Psoas muscle (tissue), 8 donors: ENCODE data around the gene CCDC28B. TPM values are rescaled to one million over a fixed set of nuclear protein-coding genes. Genes with fewer than 3 reads are reported as not detected.
A peak's percentile ranks its signal among the peaks of the same experiment; 100 is the strongest.

ENCODE experiments used
- ATAC-seq, 4 donors: fragments of 200-7000 bp; cut with Tn5 transposase; one replicate each; pipeline ENCODE4 v1.9.1; 2020; ENCODE audit warnings: moderate library complexity in 3 of 4, mild to moderate bottlenecking in 2 of 4
- DNase-seq, 2 donors: peaks; one replicate each; pipeline ENCODE4 v3.0.0-alpha.2; 2020
- H3K27ac ChIP-seq: fragments of 200-600 bp; one replicate; pipeline ENCODE4 v1.8.0; 2022
- H3K27me3 ChIP-seq, 3 donors: fragments of 200-600 bp in 1 of 3; one replicate each; pipeline versions ENCODE4 v1.6.1 to v1.8.0; 2013 to 2022; ENCODE audit warnings: low read length in 2 of 3, mild to moderate bottlenecking in 2 of 3, moderate library complexity in 1 of 3; ENCODE audit not compliant: insufficient read depth in 3 of 3
- H3K36me3 ChIP-seq, 2 donors: fragments of 200-600 bp in 1 of 2; one replicate each; pipeline versions ENCODE4 v1.6.1 to v1.8.0; 2013 to 2022; ENCODE audit warnings: low read depth in 1 of 2, mild to moderate bottlenecking in 1 of 2, moderate library complexity in 1 of 2; ENCODE audit not compliant: insufficient read depth in 1 of 2
- H3K4me1 ChIP-seq: fragments of 200-600 bp; one replicate; pipeline ENCODE4 v1.8.0; 2022
- H3K4me3 ChIP-seq: fragments of 200-600 bp; one replicate; pipeline ENCODE4 v1.8.0; 2022; ENCODE audit warnings: mild to moderate bottlenecking
- H3K9me3 ChIP-seq: fragments of 200-600 bp; one replicate; pipeline ENCODE4 v1.8.0; 2022
- WGBS, 3 donors: extraction: QIAGEN DNeasy Blood & Tissue Kit; methylation state at CpG; one replicate each; pipeline versions ENCODE4 v1.1.6 to v1.1.7; 2013; 5-methylcytosine and 5-hydroxymethylcytosine counted together
- intact Hi-C, 2 donors: fragments of 100-400 bp; cut with DNase I; formaldehyde crosslinking; loops; one replicate each; pipeline versions ENCODE4 v1.11.0 to v1.14.2; 2022
- polyA plus RNA-seq, 3 donors: library from polyadenylated mRNA; stranded (reverse); fragments of 200-250 nt; gene quantifications; one replicate each; pipeline ENCODE4 v1.2.3, GENCODE V29; 2013
- total RNA-seq, 4 donors: library from RNA; stranded (reverse); fragmentation: NEBNext Ultra II Directional in 2 of 4; extraction: Animal tissue kit (Norgen Biotek cat#: 25700) in 2 of 4; gene quantifications; one replicate each; pipeline versions ENCODE4 v1.2.1 to v1.2.4, GENCODE V29; 2021 to 2023
- TF ChIP-seq, protein P1 (sequence below): fragments of 200-600 bp; IDR thresholded peaks from one replicate; pipeline ENCODE4 v1.8.0; 2022; ENCODE audit warnings: antibody characterized with exemption
- donor health status: healthy with polysubstance abuse.
- donor health status: DM: no; HTN: no; CAD: no; lungs with moderate emphysema.
- donor health status: Bipolar disorder and iron deficiency.
- donor health status: healthy.
- donor health status: DM: yes; HTN: yes; CAD: no.
- donor health status: DM: no; HTN: no; CAD: no.
- donor health status: DM: no; HTN: no; CAD: no.
- donor health status: DM: yes; HTN: yes; CAD: no.

CCDC28B gene
- total and polyA plus RNA-seq, 7 donors, result 22.2 to 69.2 (median 44.9) TPM

DNA sequence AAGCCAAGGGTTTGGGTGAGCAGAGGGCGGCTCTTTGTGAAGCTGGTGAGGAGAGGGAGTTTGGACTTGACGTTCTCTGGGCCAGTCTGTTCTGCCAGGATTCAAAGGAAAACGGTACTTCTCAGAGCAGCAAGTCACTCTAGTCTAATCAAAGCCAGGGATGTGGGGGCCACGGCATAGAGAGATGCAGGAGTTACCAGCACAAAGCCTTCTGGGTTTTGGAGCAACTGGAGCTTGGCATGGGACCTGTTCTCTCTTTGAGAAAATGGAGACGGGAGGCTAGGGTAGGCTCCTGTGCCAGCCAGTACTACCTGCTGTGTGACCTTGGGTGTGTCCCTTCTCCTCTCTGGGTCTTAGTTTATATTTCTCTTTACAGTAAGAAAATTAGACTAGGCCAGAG, 18.8 kb upstream of the CCDC28B start:
- WGBS, 3 donors, result 48 to 66% (median 56%) methylated on average over 5 of the region's 5 CpGs
- Histone ChIP-seq H3K4me3 (peak overlapping the region; percentile 81), H3K4me1 (peaks cover 45% of the 10 kb centered on the region), H3K27me3 (no peaks in the 10 kb centered on the region), H3K9me3 (no peaks in the 10 kb centered on the region), H3K36me3 (peaks cover 3 to 56% of the 10 kb centered on the region in 2 donors), H3K27ac (peak overlapping the region; percentile 98)
- TF ChIP-seq, protein P1, sequence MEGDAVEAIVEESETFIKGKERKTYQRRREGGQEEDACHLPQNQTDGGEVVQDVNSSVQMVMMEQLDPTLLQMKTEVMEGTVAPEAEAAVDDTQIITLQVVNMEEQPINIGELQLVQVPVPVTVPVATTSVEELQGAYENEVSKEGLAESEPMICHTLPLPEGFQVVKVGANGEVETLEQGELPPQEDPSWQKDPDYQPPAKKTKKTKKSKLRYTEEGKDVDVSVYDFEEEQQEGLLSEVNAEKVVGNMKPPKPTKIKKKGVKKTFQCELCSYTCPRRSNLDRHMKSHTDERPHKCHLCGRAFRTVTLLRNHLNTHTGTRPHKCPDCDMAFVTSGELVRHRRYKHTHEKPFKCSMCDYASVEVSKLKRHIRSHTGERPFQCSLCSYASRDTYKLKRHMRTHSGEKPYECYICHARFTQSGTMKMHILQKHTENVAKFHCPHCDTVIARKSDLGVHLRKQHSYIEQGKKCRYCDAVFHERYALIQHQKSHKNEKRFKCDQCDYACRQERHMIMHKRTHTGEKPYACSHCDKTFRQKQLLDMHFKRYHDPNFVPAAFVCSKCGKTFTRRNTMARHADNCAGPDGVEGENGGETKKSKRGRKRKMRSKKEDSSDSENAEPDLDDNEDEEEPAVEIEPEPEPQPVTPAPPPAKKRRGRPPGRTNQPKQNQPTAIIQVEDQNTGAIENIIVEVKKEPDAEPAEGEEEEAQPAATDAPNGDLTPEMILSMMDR, result no peak
- DNase-seq (no peak), ATAC-seq (no peak)
- intact Hi-C loops, result loop anchor here in 1 of 2 donors (2.0 to 5.0 kb wide), 2 partner anchors 17 to 74 kb away; partner anchors contain the start of gene KPNA6

DNA sequence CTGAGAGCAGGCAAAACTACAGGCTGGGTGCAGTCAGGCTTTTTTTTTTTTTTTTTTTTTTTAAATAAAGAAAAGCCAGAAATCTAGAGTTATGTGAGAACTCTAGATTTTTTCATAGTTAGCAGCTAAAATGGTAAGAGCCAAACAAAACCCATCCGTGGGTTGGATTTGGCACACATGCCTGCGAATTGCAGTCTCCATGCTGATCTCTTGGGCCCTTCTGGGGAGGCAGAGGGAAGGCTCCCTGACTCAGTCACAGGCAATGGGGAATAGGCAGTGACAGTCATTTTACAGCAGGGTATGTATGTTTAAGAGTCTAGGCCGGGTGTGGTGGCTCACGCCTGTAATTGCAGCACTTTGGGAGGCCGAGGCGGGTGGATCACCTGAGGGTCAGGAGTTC, 18.3 kb upstream of the CCDC28B start:
- Histone ChIP-seq H3K9me3 (no peaks in the 10 kb centered on the region), H3K36me3 (peaks cover 7 to 61% of the 10 kb centered on the region in 2 donors), H3K27ac (peak overlapping the region; percentile 98), H3K27me3 (no peaks in the 10 kb centered on the region), H3K4me1 (peaks cover 45% of the 10 kb centered on the region), H3K4me3 (peak overlapping the region; percentile 81)
- intact Hi-C loops, result loop anchor here in 1 of 2 donors (5.0 kb wide), 1 partner anchor 75 kb away; the partner anchor contains the start of gene KPNA6
- DNase-seq, result no peak
- TF ChIP-seq, protein P1, result no peak
- WGBS, 3 donors, result 82 to 91% (median 85%) methylated on average over 6 of the region's 6 CpGs
- no peak for ATAC-seq

DNA sequence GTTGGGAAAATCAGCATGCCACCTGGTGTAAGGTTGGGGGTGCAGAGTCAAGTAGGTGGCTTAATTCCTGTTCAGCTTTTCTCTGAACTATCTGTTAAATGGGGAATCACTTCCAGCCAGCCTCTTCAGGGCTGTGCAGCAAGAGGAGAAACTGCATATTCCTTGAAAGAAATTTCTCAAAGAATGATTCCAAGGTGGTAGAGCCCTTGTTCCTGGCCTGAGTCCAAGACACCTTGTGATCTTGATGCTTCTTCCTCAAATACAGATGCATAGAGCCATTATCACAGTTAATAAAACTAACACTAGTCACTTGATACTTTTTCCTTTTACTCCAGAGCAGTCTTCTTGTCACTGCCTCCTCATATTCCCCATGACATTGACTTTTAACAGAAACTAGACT, 15.7 kb upstream of the CCDC28B start:
- ATAC-seq, result no peak
- Histone ChIP-seq H3K27ac (no peak overlapping the region), H3K27me3 (no peaks in the 10 kb centered on the region)

DNA sequence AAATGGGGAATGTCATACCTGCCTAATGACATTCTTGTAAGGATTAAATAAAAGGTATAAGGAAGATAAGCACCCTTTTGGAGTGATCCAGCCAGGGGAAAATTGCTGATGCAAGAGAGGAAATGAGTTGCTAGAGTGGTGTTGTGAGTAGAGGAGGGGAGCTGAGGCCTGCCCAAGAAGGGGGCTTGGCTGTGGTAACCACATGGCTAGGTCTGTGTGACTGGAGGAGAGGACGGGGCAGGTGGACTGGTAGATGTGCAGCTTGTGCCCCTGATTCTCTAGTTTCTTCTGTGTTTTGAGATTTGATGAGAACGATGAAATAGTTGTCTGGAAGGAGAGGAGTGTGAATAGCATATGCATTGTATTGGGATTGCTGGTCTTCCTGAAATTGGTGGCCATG, 14.3 kb upstream of the CCDC28B start:
- peaks cover 32% of the 10 kb centered on the region for H3K4me1 ChIP-seq
- DNase-seq (no peak), ATAC-seq (no peak)
- WGBS, 3 donors, result 88 to 94% (median 89%) methylated on average over 2 of the region's 2 CpGs
- H3K27ac ChIP-seq, result no peak overlapping the region
- H3K36me3 ChIP-seq, result peaks cover 23 to 100% of the 10 kb centered on the region in 2 donors
- TF ChIP-seq, protein P1, result no peak
- H3K27me3 ChIP-seq, result no peaks in the 10 kb centered on the region
- no peak overlapping the region for H3K4me3 ChIP-seq
- H3K9me3 ChIP-seq, result no peaks in the 10 kb centered on the region
- intact Hi-C loops, result no loop called here

More for the DNA sequence above, 15.7 kb upstream of the CCDC28B start:
- H3K9me3 ChIP-seq, result no peaks in the 10 kb centered on the region
- TF ChIP-seq, protein P1, result no peak
- DNase-seq, result no peak
- H3K4me1 ChIP-seq, result peaks cover 38% of the 10 kb centered on the region
- intact Hi-C loops, result loop anchor here in 1 of 2 donors (5.0 kb wide), 1 partner anchor 77 kb away; the partner anchor contains the start of gene KPNA6
- H3K36me3 ChIP-seq, result peaks cover 18 to 87% of the 10 kb centered on the region in 2 donors
- H3K4me3 ChIP-seq, result no peak overlapping the region

DNA sequence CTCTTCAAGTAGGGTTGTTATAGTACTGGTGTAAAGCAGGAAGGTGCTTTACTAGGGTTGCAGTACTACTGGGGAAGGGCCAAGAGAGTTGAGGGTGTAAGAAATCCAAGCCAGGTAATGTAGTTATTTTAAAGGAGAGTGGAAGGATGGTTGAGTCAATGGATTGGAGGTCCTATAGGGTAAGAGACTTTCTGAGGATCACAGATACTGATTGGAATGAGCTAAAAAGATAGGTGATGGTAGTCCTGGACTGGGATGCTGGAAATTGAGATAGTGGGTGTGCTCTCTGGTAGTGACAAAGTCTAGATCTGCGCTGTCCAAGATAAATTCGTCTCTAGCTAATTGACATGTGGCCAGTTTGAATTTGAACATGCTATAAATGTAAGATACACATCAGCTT, 13.9 kb upstream of the CCDC28B start:
- Histone ChIP-seq H3K9me3 (no peaks in the 10 kb centered on the region), H3K36me3 (peaks cover 24 to 100% of the 10 kb centered on the region in 2 donors), H3K4me3 (no peak overlapping the region), H3K27me3 (no peaks in the 10 kb centered on the region), H3K4me1 (peaks cover 28% of the 10 kb centered on the region), H3K27ac (no peak overlapping the region)
- TF ChIP-seq, protein P1, result no peak
- DNase-seq (no peak), ATAC-seq (no peak)
- intact Hi-C loops, result no loop called here
- WGBS, 3 donors, result 83 to 95% (median 85%) methylated on average over 2 of the region's 2 CpGs
